Trophoblast cell (in vitro differentiated cells and primary cell): Measurements from ENCODE around the gene JPT1.
A peak's percentile ranks its signal among the peaks of the same experiment; 100 is the strongest.

Source experiments
- DNase-seq, 2 donors: peaks; one replicate each; pipeline ENCODE4 v3.0.0-alpha.2; 2016
- H2AFZ ChIP-seq: 2 replicates; pipeline ENCODE4 v1.6.1; 2013; ENCODE audit warnings: low read length, moderate library complexity, mild to moderate bottlenecking; ENCODE audit not compliant: insufficient read depth, poor library complexity
- H2AK5ac ChIP-seq: 2 replicates; pipeline ENCODE4 v1.6.1; 2013; ENCODE audit warnings: mild to moderate bottlenecking, low read length
- H2BK120ac ChIP-seq: 2 replicates; pipeline ENCODE4 v1.6.1; 2013; ENCODE audit warnings: low read length, mild to moderate bottlenecking, moderate library complexity; ENCODE audit not compliant: insufficient read depth, poor library complexity
- H2BK12ac ChIP-seq: 2 replicates; pipeline ENCODE4 v1.6.1; 2013; ENCODE audit warnings: mild to moderate bottlenecking, low read length, moderate library complexity
- H2BK5ac ChIP-seq: 2 replicates; pipeline ENCODE4 v1.6.1; 2013; ENCODE audit warnings: low read length, low read depth, moderate library complexity, mild to moderate bottlenecking; ENCODE audit not compliant: poor library complexity
- H3K14ac ChIP-seq: 2 replicates; pipeline ENCODE4 v1.6.1; 2013; ENCODE audit warnings: mild to moderate bottlenecking, low read length
- H3K18ac ChIP-seq: 2 replicates; pipeline ENCODE4 v1.6.1; 2013; ENCODE audit warnings: mild to moderate bottlenecking, low read length
- H3K23ac ChIP-seq: 2 replicates; pipeline ENCODE4 v1.6.1; 2013; ENCODE audit warnings: low read length
- H3K27ac ChIP-seq: 2 replicates; pipeline ENCODE4 v1.5.1; 2013; ENCODE audit warnings: low read depth, mild to moderate bottlenecking, inconsistent platforms, low read length, moderate library complexity
- H3K27me3 ChIP-seq: 2 replicates; pipeline ENCODE4 v1.6.1; 2013; ENCODE audit warnings: inconsistent platforms, mild to moderate bottlenecking, low read length, moderate library complexity; ENCODE audit not compliant: insufficient read depth
- H3K36me3 ChIP-seq, 2 experiments: 1 replicate in 1 of 2; 2 replicates in 1 of 2; pipeline ENCODE4 v1.6.1; 2013; ENCODE audit warnings: low read length in 2 of 2, mild to moderate bottlenecking in 2 of 2, moderate library complexity in 1 of 2; ENCODE audit not compliant: insufficient read depth in 2 of 2, control insufficient read depth in 1 of 2
- H3K4ac ChIP-seq: 2 replicates; pipeline ENCODE4 v1.6.1; 2013; ENCODE audit warnings: low read depth, mild to moderate bottlenecking, low read length, moderate library complexity
- H3K4me1 ChIP-seq, 2 experiments: 1 replicate in 1 of 2; 2 replicates in 1 of 2; pipeline ENCODE4 v1.6.1; 2013; ENCODE audit warnings: low read length in 2 of 2, mild to moderate bottlenecking in 2 of 2, moderate library complexity in 1 of 2; ENCODE audit not compliant: insufficient read depth in 2 of 2, control insufficient read depth in 1 of 2
- H3K4me2 ChIP-seq: 2 replicates; pipeline ENCODE4 v1.6.1; 2013; ENCODE audit warnings: inconsistent platforms, mild to moderate bottlenecking, low read length, moderate library complexity
- H3K4me3 ChIP-seq: 2 replicates; pipeline ENCODE4 v1.5.1; 2013; ENCODE audit warnings: mild to moderate bottlenecking, low read depth, low read length, inconsistent platforms
- H3K79me1 ChIP-seq: one replicate; pipeline ENCODE4 v1.6.1; 2013; ENCODE audit warnings: low read length
- H3K79me2 ChIP-seq: 2 replicates; pipeline ENCODE4 v1.6.1; 2013; ENCODE audit warnings: low read length, mild to moderate bottlenecking; ENCODE audit not compliant: control insufficient read depth, insufficient read depth, poor library complexity
- H3K9ac ChIP-seq: 2 replicates; pipeline ENCODE4 v1.6.1; 2013; ENCODE audit warnings: mild to moderate bottlenecking, low read length
- H3K9me3 ChIP-seq: 2 replicates; pipeline ENCODE4 v1.6.1; 2013; ENCODE audit warnings: low read depth, mild to moderate bottlenecking, control low read depth, inconsistent platforms, low read length; ENCODE audit not compliant: insufficient read depth
- H4K12ac ChIP-seq: 2 replicates; pipeline ENCODE4 v1.6.1; 2013; ENCODE audit warnings: low read depth, mild to moderate bottlenecking, low read length, moderate library complexity
- H4K8ac ChIP-seq: 2 replicates; pipeline ENCODE4 v1.6.1; 2013; ENCODE audit warnings: low read depth, mild to moderate bottlenecking, low read length, moderate library complexity
- H4K91ac ChIP-seq: one replicate; pipeline ENCODE4 v1.6.1; 2013; ENCODE audit warnings: low read depth, mild to moderate bottlenecking, low read length, moderate library complexity
- WGBS: extraction: QIAGEN DNeasy Blood & Tissue Kit; methylation state at CpG from one replicate; pipeline ENCODE4 v1.1.7; 2013; ENCODE audit warnings: missing lambda C conversion rate; ENCODE audit not compliant: insufficient read length, insufficient coverage; ENCODE audit errors: extremely low coverage; 5-methylcytosine and 5-hydroxymethylcytosine counted together

JPT1 gene

DNA sequence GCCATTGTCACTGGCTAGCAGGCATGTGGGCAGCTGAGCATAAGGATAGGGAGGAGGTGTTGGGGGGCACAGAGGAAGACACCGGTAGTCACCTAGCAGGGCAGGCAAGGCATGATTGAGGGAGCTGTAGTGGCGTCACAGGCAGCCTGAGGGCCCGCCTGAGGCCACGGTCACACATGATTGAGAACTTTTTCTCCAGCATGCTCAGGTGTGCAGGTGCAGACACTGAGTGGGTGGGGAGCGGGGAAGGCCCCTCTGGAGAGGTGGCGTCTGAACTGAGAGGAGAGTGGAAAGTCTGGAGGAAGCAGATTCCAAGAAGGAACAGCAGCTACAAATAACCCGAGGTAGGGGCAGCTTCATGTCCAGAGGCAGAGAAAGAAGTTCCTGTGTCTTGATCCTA, 55.5 kb downstream of the JPT1 start:
- Histone ChIP-seq H3K36me3 (peaks cover 23 to 24% of the 10 kb centered on the region in 2 experiments), H3K27me3 (no peaks in the 10 kb centered on the region), H3K4me1 (peaks cover 9 to 10% of the 10 kb centered on the region in 2 experiments), H2BK12ac (no peak overlapping the region), H3K4ac (no peak overlapping the region), H3K79me2 (no peaks in the 10 kb centered on the region), H2BK120ac (no peak overlapping the region), H3K4me3 (peak overlapping the region; percentile 47), H4K12ac (no peak overlapping the region), H2AFZ (no peak overlapping the region), H3K79me1 (peaks cover 9% of the 10 kb centered on the region), H2BK5ac (no peak overlapping the region), H3K27ac (no peak overlapping the region), H4K8ac (no peak overlapping the region), H3K4me2 (no peak overlapping the region), H3K9me3 (peaks cover 5% of the 10 kb centered on the region), H3K14ac (no peak overlapping the region), H3K18ac (no peak overlapping the region), H3K23ac (no peak overlapping the region), H3K9ac (no peak overlapping the region), H2AK5ac (no peak overlapping the region), H4K91ac (no peak overlapping the region)
- WGBS = no CpG with 5 or more reads among the region's 7 CpGs
- DNase-seq = no peak

DNA sequence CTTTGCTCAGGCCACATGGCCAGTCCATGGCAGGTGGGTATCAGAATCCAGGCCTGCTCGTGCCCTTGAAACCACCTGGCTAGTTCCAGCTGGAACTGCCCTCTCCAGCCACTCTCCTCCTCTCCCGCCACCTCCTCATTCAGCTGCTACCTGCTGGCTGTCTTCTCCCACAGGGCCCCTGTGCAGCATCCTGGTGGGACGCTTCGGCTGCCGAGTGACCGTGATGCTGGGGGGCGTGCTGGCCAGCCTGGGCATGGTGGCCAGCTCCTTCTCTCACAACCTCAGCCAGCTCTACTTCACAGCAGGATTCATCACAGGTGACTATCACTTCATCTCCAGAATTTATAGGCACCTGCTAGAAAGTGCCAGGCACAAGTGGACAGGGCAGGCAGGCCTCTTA, 56.4 kb downstream of the JPT1 start:
- peaks cover 8% of the 10 kb centered on the region for H3K9me3 ChIP-seq
- no peaks in the 10 kb centered on the region for H3K27me3 ChIP-seq
- H2BK5ac ChIP-seq = no peak overlapping the region
- no peak overlapping the region for H3K27ac ChIP-seq
- H3K79me2 ChIP-seq = peaks cover 5% of the 10 kb centered on the region
- no peak overlapping the region for H2AFZ ChIP-seq
- H3K18ac ChIP-seq = peak overlapping the region; percentile 13
- no peak overlapping the region for H4K12ac ChIP-seq
- H4K91ac ChIP-seq = peak overlapping the region; percentile 16
- no peak overlapping the region for H3K9ac ChIP-seq
- no peak overlapping the region for H3K23ac ChIP-seq
- H4K8ac ChIP-seq = no peak overlapping the region
- no CpG with 5 or more reads among the region's 7 CpGs for WGBS
- peaks cover 16% of the 10 kb centered on the region for H3K79me1 ChIP-seq
- H3K36me3 ChIP-seq = peaks cover 22% of the 10 kb centered on the region in 2 experiments
- no peak overlapping the region for H3K14ac ChIP-seq
- H3K4me2 ChIP-seq = no peak overlapping the region
- H2BK120ac ChIP-seq = no peak overlapping the region
- peak overlapping the region; percentile 0 for H2AK5ac ChIP-seq
- H2BK12ac ChIP-seq = no peak overlapping the region
- no peak overlapping the region for H3K4ac ChIP-seq
- peaks cover 18 to 20% of the 10 kb centered on the region in 2 experiments for H3K4me1 ChIP-seq
- H3K4me3 ChIP-seq = no peak overlapping the region
- DNase-seq = no peak

DNA sequence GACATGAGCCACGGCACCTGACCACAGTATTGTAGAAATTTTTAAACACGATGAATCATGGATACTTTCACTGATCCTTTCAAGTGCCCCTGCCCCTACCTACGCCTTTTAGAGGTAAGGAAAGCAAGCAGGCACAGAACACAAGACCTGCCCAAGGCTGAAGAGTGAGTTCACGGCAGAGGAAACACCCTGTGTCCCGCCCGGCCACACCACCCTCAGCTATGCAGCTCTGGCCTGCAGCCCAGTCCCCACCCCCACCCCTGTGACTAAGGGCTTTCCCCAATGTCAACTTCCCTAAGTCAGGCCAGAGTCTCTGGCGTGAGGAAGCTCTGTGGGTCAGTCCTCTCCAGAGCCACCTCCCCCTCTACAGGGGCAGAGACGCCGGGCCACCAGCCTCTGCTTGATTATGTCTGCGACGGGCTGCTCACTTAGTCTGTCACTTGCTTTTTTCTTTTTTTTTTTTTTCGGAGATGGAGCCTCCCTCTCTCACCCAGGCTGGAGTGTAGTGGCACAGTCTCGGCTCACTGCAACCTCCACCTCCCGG, 58.2 kb downstream of the JPT1 start:
- Histone ChIP-seq H2BK12ac (no peak overlapping the region), H3K36me3 (peaks cover 22% of the 10 kb centered on the region in 2 experiments), H2BK5ac (no peak overlapping the region), H3K18ac (no peak overlapping the region), H3K4ac (no peak overlapping the region), H2AK5ac (no peak overlapping the region), H2BK120ac (no peak overlapping the region), H2AFZ (no peak overlapping the region), H4K91ac (peak overlapping the region; percentile 15), H3K9me3 (peaks cover 8% of the 10 kb centered on the region), H3K27me3 (no peaks in the 10 kb centered on the region), H4K8ac (no peak overlapping the region), H3K79me2 (peaks cover 5% of the 10 kb centered on the region), H3K79me1 (peaks cover 16% of the 10 kb centered on the region), H3K4me3 (no peak overlapping the region), H3K4me2 (no peak overlapping the region), H3K9ac (no peak overlapping the region), H3K4me1 (peaks cover 33% of the 10 kb centered on the region in 2 experiments), H3K23ac (no peak overlapping the region), H4K12ac (no peak overlapping the region), H3K27ac (peak overlapping the region; percentile 8), H3K14ac (no peak overlapping the region)
- no CpG with 5 or more reads among the region's 14 CpGs for WGBS
- peak; percentile 93 to 95 for DNase-seq

DNA sequence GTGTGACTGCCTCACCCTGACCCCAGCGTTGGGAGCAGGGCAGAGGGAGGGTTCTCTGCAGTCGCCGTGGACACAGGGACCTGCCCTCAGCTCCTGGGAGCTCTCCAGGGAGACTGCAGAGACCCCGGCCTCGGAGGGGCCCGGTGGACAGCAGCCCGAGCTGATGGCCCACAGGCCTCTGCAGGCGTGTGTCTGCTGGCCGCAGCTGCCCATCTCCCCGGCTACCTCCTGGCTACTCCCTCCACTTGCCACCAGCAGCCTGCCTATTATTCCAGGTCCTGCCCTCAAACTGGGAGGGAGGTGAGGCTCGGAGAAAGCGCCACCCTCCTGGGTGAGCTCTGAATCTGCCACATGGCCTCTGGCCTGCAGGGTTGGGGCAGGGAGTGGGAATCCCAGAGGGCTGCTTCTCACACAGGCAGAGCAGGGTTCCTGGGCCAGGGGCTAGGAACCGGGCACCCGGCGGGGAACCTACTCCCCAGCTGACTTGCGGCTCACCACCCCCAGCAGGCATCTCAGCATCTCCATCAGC, 59.4 kb downstream of the JPT1 start:
- Histone ChIP-seq H3K36me3 (peaks cover 13 to 14% of the 10 kb centered on the region in 2 experiments), H3K18ac (peak overlapping the region; percentile 10), H4K12ac (no peak overlapping the region), H3K4me2 (no peak overlapping the region), H4K8ac (no peak overlapping the region), H2AFZ (no peak overlapping the region), H3K79me1 (peaks cover 19% of the 10 kb centered on the region), H2BK5ac (no peak overlapping the region), H3K9ac (no peak overlapping the region), H4K91ac (peak overlapping the region; percentile 29), H3K79me2 (peaks cover 6% of the 10 kb centered on the region), H3K27ac (no peak overlapping the region), H3K14ac (peak overlapping the region; percentile 8), H3K4me1 (peaks cover 38 to 39% of the 10 kb centered on the region in 2 experiments), H3K9me3 (peaks cover 5% of the 10 kb centered on the region), H3K27me3 (no peaks in the 10 kb centered on the region), H2BK120ac (no peak overlapping the region), H3K4ac (no peak overlapping the region), H3K4me3 (no peak overlapping the region), H2AK5ac (peak overlapping the region; percentile 10), H2BK12ac (peak overlapping the region; percentile 39), H3K23ac (no peak overlapping the region)
- peak in 1 of 2 donors; percentile 46 for DNase-seq
- WGBS = no CpG with 5 or more reads among the region's 16 CpGs
